ENCODE measurements around the gene PLA2G6.

PLA2G6 gene

GRCh38 chr22:38221908-38222796 lies 40.5 kb upstream of the PLA2G6 start:
- Histone ChIP-seq H3K36me3 (ENCODE audit: low read depth) (peaks cover 29% of the 10 kb centered on the region), H3K4me1 (ENCODE audit: insufficient read depth, poor library complexity, severe bottlenecking) (peaks cover 33% of the 10 kb centered on the region), H3K9me3 (ENCODE audit: severe bottlenecking) (no peaks in the 10 kb centered on the region), H3K4me3 (ENCODE audit: severe bottlenecking) (no peak overlapping the region), H3K27me3 (ENCODE audit: insufficient read depth, poor library complexity, severe bottlenecking) (no peaks in the 10 kb centered on the region), H3K27ac (ENCODE audit: poor library complexity, severe bottlenecking) (peak overlapping the region; percentile 77)
- TF ChIP-seq CTCF (IDR thresholded peaks at IDR 0.05; ENCODE audit: poor library complexity, severe bottlenecking), result no peak
- ATAC-seq (ENCODE audit: low read depth) (no peak), DNase-seq (ENCODE audit: low spot score) (no peak)

- Histone ChIP-seq H3K27me3 (ENCODE audit: insufficient read depth, poor library complexity, severe bottlenecking) (no peaks in the 10 kb centered on the region), H3K27ac (ENCODE audit: poor library complexity, severe bottlenecking) (peak overlapping the region; percentile 77), H3K4me3 (ENCODE audit: severe bottlenecking) (no peak overlapping the region), H3K9me3 (ENCODE audit: severe bottlenecking) (no peaks in the 10 kb centered on the region), H3K36me3 (ENCODE audit: low read depth) (peaks cover 26% of the 10 kb centered on the region), H3K4me1 (ENCODE audit: insufficient read depth, poor library complexity, severe bottlenecking) (peaks cover 33% of the 10 kb centered on the region)
- DNase-seq (ENCODE audit: low spot score) (no peak), ATAC-seq (ENCODE audit: low read depth) (no peak)
- no peak for TF ChIP-seq CTCF (IDR thresholded peaks at IDR 0.05; ENCODE audit: poor library complexity, severe bottlenecking)
These were observed 39.8 kb upstream of the PLA2G6 start for GRCh38 chr22:38221407-38221806.

- H3K36me3 ChIP-seq (ENCODE audit: low read depth), result peaks cover 27% of the 10 kb centered on the region
- TF ChIP-seq CTCF (IDR thresholded peaks at IDR 0.05; ENCODE audit: poor library complexity, severe bottlenecking), result no peak
- DNase-seq (ENCODE audit: low spot score) (no peak), ATAC-seq (ENCODE audit: low read depth) (no peak)
- no peaks in the 10 kb centered on the region for H3K9me3 ChIP-seq (ENCODE audit: severe bottlenecking)
- H3K27me3 ChIP-seq (ENCODE audit: insufficient read depth, poor library complexity, severe bottlenecking), result no peaks in the 10 kb centered on the region
- H3K4me1 ChIP-seq (ENCODE audit: insufficient read depth, poor library complexity, severe bottlenecking), result peaks cover 33% of the 10 kb centered on the region
- peak overlapping the region; percentile 91 for H3K27ac ChIP-seq (ENCODE audit: poor library complexity, severe bottlenecking)
- H3K4me3 ChIP-seq (ENCODE audit: severe bottlenecking), result no peak overlapping the region
These were observed 39.2 kb upstream of the PLA2G6 start for GRCh38 chr22:38220653-38221386.

- TF ChIP-seq CTCF (IDR thresholded peaks at IDR 0.05; ENCODE audit: poor library complexity, severe bottlenecking), result no peak
- peak overlapping the region; percentile 91 for H3K27ac ChIP-seq (ENCODE audit: poor library complexity, severe bottlenecking)
- H3K4me3 ChIP-seq (ENCODE audit: severe bottlenecking), result no peak overlapping the region
These were observed 38.5 kb upstream of the PLA2G6 start for GRCh38 chr22:38220163-38220562.

More at GRCh38 chr22:38220163-38220562, 38.5 kb upstream of the PLA2G6 start:
- ATAC-seq (ENCODE audit: low read depth), result no peak
- peaks cover 27% of the 10 kb centered on the region for H3K36me3 ChIP-seq (ENCODE audit: low read depth)
- H3K4me1 ChIP-seq (ENCODE audit: insufficient read depth, poor library complexity, severe bottlenecking), result peaks cover 33% of the 10 kb centered on the region
- no peaks in the 10 kb centered on the region for H3K27me3 ChIP-seq (ENCODE audit: insufficient read depth, poor library complexity, severe bottlenecking)
- H3K9me3 ChIP-seq (ENCODE audit: severe bottlenecking), result no peaks in the 10 kb centered on the region
- DNase-seq (ENCODE audit: low spot score), result no peak
